ENCODE results near the gene CAB39. TPM values are rescaled to one million over a fixed set of nuclear protein-coding genes. Genes with fewer than 3 reads are reported as not detected.

CAB39 gene
- total RNA-seq, 1 donor from 2014 or later = 66.6 TPM

DNA sequence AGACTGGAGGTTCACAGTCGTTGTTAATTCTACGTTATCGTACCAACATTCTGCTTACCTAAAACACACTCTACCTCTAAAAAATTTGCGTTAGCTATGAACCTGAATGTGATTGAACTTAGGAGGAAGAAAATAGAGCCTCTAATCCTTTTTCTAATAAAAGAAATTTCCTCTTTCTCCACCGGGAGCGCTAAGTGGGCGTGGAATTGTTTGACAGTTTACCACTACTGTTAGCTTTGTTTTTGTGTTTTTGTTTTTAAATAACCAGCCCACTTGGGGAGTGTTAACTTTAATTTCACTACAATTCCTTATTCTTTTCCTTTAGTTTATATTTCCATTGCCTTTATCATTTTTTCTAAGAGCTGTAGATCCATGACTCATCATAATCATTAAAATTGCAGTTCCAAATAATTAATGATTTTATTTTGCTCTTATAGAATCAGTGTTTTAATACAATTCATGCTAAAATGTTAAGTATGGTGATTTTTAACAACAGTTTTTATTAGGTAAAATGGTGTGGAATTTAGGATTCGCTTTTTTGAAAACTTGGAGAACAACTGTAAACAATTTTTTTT is 97.1 kb downstream of the CAB39 start:
- Mint-ChIP-seq H3K27ac (ENCODE audit: unreplicated experiment) (no peak overlapping the region), H3K4me1 (ENCODE audit: low read depth, unreplicated experiment) (peaks cover 6% of the 10 kb centered on the region), H3K9me3 (ENCODE audit: unreplicated experiment) (no peaks in the 10 kb centered on the region), H3K27me3 (ENCODE audit: low read depth, unreplicated experiment) (no peaks in the 10 kb centered on the region), H3K4me3 (ENCODE audit: unreplicated experiment) (no peak overlapping the region), H3K36me3 (ENCODE audit: low read depth, unreplicated experiment) (peaks cover 13% of the 10 kb centered on the region)
- Histone ChIP-seq H3K4me1 (ENCODE audit: insufficient read depth, low read length) (no peaks in the 10 kb centered on the region), H3K79me2 (ENCODE audit: insufficient read depth, low read length) (peaks cover 5% of the 10 kb centered on the region), H3K4me3 (ENCODE audit: insufficient read depth, low read depth, low read length) (no peak overlapping the region), H4K20me1 (ENCODE audit: insufficient read depth, low read length) (peaks cover 22% of the 10 kb centered on the region), H3K9ac (ENCODE audit: low read length) (no peak overlapping the region), H3K27ac (ENCODE audit: low read depth, low read length) (no peak overlapping the region), H3K9me3 (ENCODE audit: insufficient read depth, low read depth, low read length) (no peaks in the 10 kb centered on the region), H3K36me3 (ENCODE audit: insufficient read depth, low read length) (peaks cover 30% of the 10 kb centered on the region), H3K4me2 (ENCODE audit: low read length) (no peak overlapping the region), H2AFZ (ENCODE audit: low read depth, low read length) (no peak overlapping the region), H3K27me3 (ENCODE audit: insufficient read depth, low read length) (no peaks in the 10 kb centered on the region)
- DNase-seq (ENCODE audit: low read depth) = no peak
- no peak for FAIRE-seq
- TF ChIP-seq, protein P1, sequence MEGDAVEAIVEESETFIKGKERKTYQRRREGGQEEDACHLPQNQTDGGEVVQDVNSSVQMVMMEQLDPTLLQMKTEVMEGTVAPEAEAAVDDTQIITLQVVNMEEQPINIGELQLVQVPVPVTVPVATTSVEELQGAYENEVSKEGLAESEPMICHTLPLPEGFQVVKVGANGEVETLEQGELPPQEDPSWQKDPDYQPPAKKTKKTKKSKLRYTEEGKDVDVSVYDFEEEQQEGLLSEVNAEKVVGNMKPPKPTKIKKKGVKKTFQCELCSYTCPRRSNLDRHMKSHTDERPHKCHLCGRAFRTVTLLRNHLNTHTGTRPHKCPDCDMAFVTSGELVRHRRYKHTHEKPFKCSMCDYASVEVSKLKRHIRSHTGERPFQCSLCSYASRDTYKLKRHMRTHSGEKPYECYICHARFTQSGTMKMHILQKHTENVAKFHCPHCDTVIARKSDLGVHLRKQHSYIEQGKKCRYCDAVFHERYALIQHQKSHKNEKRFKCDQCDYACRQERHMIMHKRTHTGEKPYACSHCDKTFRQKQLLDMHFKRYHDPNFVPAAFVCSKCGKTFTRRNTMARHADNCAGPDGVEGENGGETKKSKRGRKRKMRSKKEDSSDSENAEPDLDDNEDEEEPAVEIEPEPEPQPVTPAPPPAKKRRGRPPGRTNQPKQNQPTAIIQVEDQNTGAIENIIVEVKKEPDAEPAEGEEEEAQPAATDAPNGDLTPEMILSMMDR (IDR thresholded peaks at IDR 0.05; ENCODE audit: insufficient read depth, low read depth, low read length) = peak; percentile 11
- TF ChIP-seq EZH2 (IDR thresholded peaks at IDR 0.05; ENCODE audit: insufficient read depth, low read length) = no peak

DNA sequence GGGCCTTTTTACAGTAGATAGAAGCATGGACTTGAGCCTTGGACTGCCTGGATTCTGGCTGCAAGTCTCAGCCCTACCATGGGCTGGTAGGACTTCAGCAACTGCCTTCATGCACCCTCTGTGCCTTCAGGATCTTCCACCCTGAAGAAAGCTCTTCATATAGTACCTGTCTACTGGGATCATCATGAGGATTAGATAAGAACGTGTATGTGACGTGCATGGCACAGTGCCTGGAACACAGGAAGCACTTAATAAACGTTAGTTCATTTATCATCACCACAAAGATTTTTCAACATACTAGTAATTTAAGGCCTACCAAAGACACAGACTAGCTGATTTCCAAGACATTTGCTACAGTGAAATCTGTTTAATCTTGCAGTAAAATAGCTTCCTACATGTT is 98.9 kb downstream of the CAB39 start:
- Histone ChIP-seq H3K9me3 (ENCODE audit: insufficient read depth, low read depth, low read length) (no peaks in the 10 kb centered on the region), H3K36me3 (ENCODE audit: insufficient read depth, low read length) (peaks cover 37% of the 10 kb centered on the region), H3K79me2 (ENCODE audit: insufficient read depth, low read length) (peaks cover 5% of the 10 kb centered on the region), H3K4me2 (ENCODE audit: low read length) (no peak overlapping the region), H3K9ac (ENCODE audit: low read length) (no peak overlapping the region), H3K4me3 (ENCODE audit: insufficient read depth, low read depth, low read length) (no peak overlapping the region), H2AFZ (ENCODE audit: low read depth, low read length) (no peak overlapping the region), H4K20me1 (ENCODE audit: insufficient read depth, low read length) (peaks cover 21% of the 10 kb centered on the region), H3K27me3 (ENCODE audit: insufficient read depth, low read length) (no peaks in the 10 kb centered on the region), H3K27ac (ENCODE audit: low read depth, low read length) (no peak overlapping the region), H3K4me1 (ENCODE audit: insufficient read depth, low read length) (no peaks in the 10 kb centered on the region)
- Mint-ChIP-seq H3K36me3 (ENCODE audit: low read depth, unreplicated experiment) (peaks cover 16% of the 10 kb centered on the region), H3K4me1 (ENCODE audit: low read depth, unreplicated experiment) (peaks cover 12% of the 10 kb centered on the region), H3K27ac (ENCODE audit: unreplicated experiment) (no peak overlapping the region), H3K4me3 (ENCODE audit: unreplicated experiment) (no peak overlapping the region), H3K9me3 (ENCODE audit: unreplicated experiment) (no peaks in the 10 kb centered on the region), H3K27me3 (ENCODE audit: low read depth, unreplicated experiment) (no peaks in the 10 kb centered on the region)
- TF ChIP-seq, protein P1 (IDR thresholded peaks at IDR 0.05; ENCODE audit: insufficient read depth, low read depth, low read length) = no peak
- TF ChIP-seq EZH2 (IDR thresholded peaks at IDR 0.05; ENCODE audit: insufficient read depth, low read length) = no peak
- FAIRE-seq = no peak
- peak; percentile 49 for DNase-seq (ENCODE audit: low read depth)

DNA sequence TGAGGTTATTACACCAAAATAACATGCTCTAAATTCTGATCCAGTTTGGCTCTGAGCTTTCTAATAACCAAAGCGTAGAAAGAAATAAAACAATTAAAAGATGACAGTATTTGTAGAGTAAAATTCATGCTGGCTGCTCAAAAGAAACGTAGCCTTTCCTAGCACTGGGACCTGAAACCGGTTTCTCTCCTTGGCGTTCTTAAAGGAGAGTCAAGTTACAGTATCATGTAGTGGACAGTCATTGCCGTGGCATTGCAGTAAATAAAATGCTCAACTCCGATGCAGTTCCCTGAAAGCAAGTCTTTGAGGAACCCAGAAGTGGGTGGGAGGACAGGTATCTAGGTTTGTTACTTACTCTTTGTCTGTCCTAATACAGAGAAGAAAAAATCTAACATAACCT is 99.4 kb downstream of the CAB39 start:
- no peak for TF ChIP-seq EZH2 (IDR thresholded peaks at IDR 0.05; ENCODE audit: insufficient read depth, low read length)
- TF ChIP-seq, protein P1 (IDR thresholded peaks at IDR 0.05; ENCODE audit: insufficient read depth, low read depth, low read length) = no peak
- Mint-ChIP-seq H3K36me3 (ENCODE audit: low read depth, unreplicated experiment) (peaks cover 15% of the 10 kb centered on the region), H3K9me3 (ENCODE audit: unreplicated experiment) (no peaks in the 10 kb centered on the region), H3K27me3 (ENCODE audit: low read depth, unreplicated experiment) (no peaks in the 10 kb centered on the region), H3K27ac (ENCODE audit: unreplicated experiment) (no peak overlapping the region), H3K4me1 (ENCODE audit: low read depth, unreplicated experiment) (peaks cover 12% of the 10 kb centered on the region), H3K4me3 (ENCODE audit: unreplicated experiment) (no peak overlapping the region)
- no peak for DNase-seq (ENCODE audit: low read depth)
- no peaks in the 10 kb centered on the region for H3K9me3 ChIP-seq (ENCODE audit: insufficient read depth, low read depth, low read length)
- H3K4me1 ChIP-seq (ENCODE audit: insufficient read depth, low read length) = no peaks in the 10 kb centered on the region
- H3K36me3 ChIP-seq (ENCODE audit: insufficient read depth, low read length) = peaks cover 41% of the 10 kb centered on the region
- no peaks in the 10 kb centered on the region for H3K27me3 ChIP-seq (ENCODE audit: insufficient read depth, low read length)
- no peak overlapping the region for H3K27ac ChIP-seq (ENCODE audit: low read depth, low read length)
- peaks cover 22% of the 10 kb centered on the region for H4K20me1 ChIP-seq (ENCODE audit: insufficient read depth, low read length)
- H3K4me3 ChIP-seq (ENCODE audit: insufficient read depth, low read depth, low read length) = no peak overlapping the region
- H3K9ac ChIP-seq (ENCODE audit: low read length) = no peak overlapping the region
- peaks cover 5% of the 10 kb centered on the region for H3K79me2 ChIP-seq (ENCODE audit: insufficient read depth, low read length)
- no peak overlapping the region for H3K4me2 ChIP-seq (ENCODE audit: low read length)
- FAIRE-seq = no peak
- no peak overlapping the region for H2AFZ ChIP-seq (ENCODE audit: low read depth, low read length)
